HepG2 (cell line): ENCODE results near the gene TUT7. TPM values are rescaled to one million over a fixed set of nuclear protein-coding genes. Genes with fewer than 3 reads are reported as not detected.

Source experiments
- ATAC-seq: fragments of 200-7000 bp; cut with Tn5 transposase; 3 replicates; pipeline ENCODE4 v1.9.1; 2020; ENCODE audit warnings: mild to moderate bottlenecking, moderate library complexity
- BruUV-seq: library from RNA; stranded (reverse); fragments of 400-500 nt; replicated peaks from 2 replicates; lab custom pipeline; 2021; lab: Mats Ljungman, UMichigan
- CTCF ChIA-PET: fragments of 300-600 bp; formaldehyde crosslinking; extraction: SDS; loops from one replicate; lab custom pipeline; 2021; ENCODE audit warnings: low total read pairs, inconsistent platforms, low intra/inter-chr PET ratio; lab: Yijun Ruan, JAX
- POLR2A ChIA-PET: fragments of 350-600 bp; sonication (Branson Sonifier 250); formaldehyde crosslinking; loops from one replicate; lab custom pipeline; 2020; ENCODE audit warnings: antibody characterized with exemption, inconsistent platforms; lab: Yijun Ruan, JAX
- DNase-seq: peaks from one replicate; pipeline ENCODE4 v3.0.0-alpha.2; 2015; ENCODE audit warnings: low spot score
- FAIRE-seq: peaks from 3 replicates; lab custom pipeline; 2011; peaks lifted over from hg19 to GRCh38; lab: Jason Lieb, UNC
- H2AFZ ChIP-seq: one replicate; pipeline ENCODE4 v1.6.1; 2011; ENCODE audit warnings: low read length, inconsistent platforms
- H3K27ac ChIP-seq: fragments of 300-600 bp; 3 replicates; pipeline ENCODE4 v1.8.0; 2011; ENCODE audit warnings: mixed run types, mild to moderate bottlenecking, mixed read lengths, low read length, inconsistent platforms; ENCODE audit not compliant: insufficient read depth; ENCODE audit errors: extremely low read length
- H3K27me3 ChIP-seq, 2 experiments: fragments of 200-600 bp in 1 of 2; 2 replicates in 1 of 2; 3 replicates in 1 of 2; pipeline versions ENCODE4 v1.6.0 to v1.8.0; 2011; ENCODE audit warnings: low read length in 2 of 2, mild to moderate bottlenecking in 2 of 2, moderate library complexity in 2 of 2, inconsistent platforms in 1 of 2; ENCODE audit not compliant: insufficient read depth in 2 of 2, control insufficient read depth in 1 of 2
- H3K36me3 ChIP-seq, 2 experiments: fragments of 200-600 bp in 1 of 2; replicated peaks in 1 of 2; 2 replicates in 1 of 2; 3 replicates in 1 of 2; pipeline versions ENCODE4 v1.5.1 to v1.8.0; 2011; ENCODE audit warnings: low read length in 2 of 2, inconsistent platforms in 1 of 2; ENCODE audit not compliant: insufficient read depth in 2 of 2, control insufficient read depth in 1 of 2
- H3K4me1 ChIP-seq: 2 replicates; pipeline ENCODE4 v1.5.1; 2012; ENCODE audit warnings: low read length, inconsistent platforms; ENCODE audit not compliant: insufficient read depth
- H3K4me2 ChIP-seq: 2 replicates; pipeline ENCODE4 v1.6.0; 2011; ENCODE audit warnings: low read depth, low read length, inconsistent platforms
- H3K4me3 ChIP-seq, 3 experiments: fragments of 200-600 bp in 1 of 3; sonication (generic), shearing (Covaris generic) in 1 of 3; replicated peaks in 1 of 3; 2 replicates each; pipeline ENCODE4 v1.5.1; 2011 to 2016; ENCODE audit warnings: low read length in 3 of 3, inconsistent platforms in 2 of 3, low read depth in 2 of 3, mild to moderate bottlenecking in 2 of 3, control low read depth in 1 of 3, mixed read lengths in 1 of 3; ENCODE audit not compliant: insufficient read depth in 1 of 3
- H3K79me2 ChIP-seq: one replicate; pipeline ENCODE4 v1.6.1; 2011; ENCODE audit warnings: low read length, inconsistent platforms; ENCODE audit not compliant: insufficient read depth
- H3K9ac ChIP-seq: 2 replicates; pipeline ENCODE4 v1.6.0; 2011; ENCODE audit warnings: mild to moderate bottlenecking, low read depth, low read length, inconsistent platforms; ENCODE audit not compliant: insufficient read depth
- H3K9me3 ChIP-seq: 2 replicates; pipeline ENCODE4 v1.5.1; 2012; ENCODE audit warnings: mild to moderate bottlenecking, low read length
- H4K20me1 ChIP-seq: 2 replicates; pipeline ENCODE4 v1.6.0; 2011; ENCODE audit warnings: inconsistent platforms, mild to moderate bottlenecking, low read length, moderate library complexity; ENCODE audit not compliant: insufficient read depth
- GABPB1 ChIP-seq: IDR thresholded peaks from 2 replicates; pipeline ENCODE4 v1.6.1; 2016; ENCODE audit warnings: mild to moderate bottlenecking, missing genetic modification reagents, moderate library complexity, missing compliant biosample characterization
- IRF2 ChIP-seq: IDR thresholded peaks from 2 replicates; pipeline ENCODE4 v1.6.1; 2018; ENCODE audit warnings: missing genetic modification reagents, missing compliant biosample characterization
- KDM4B ChIP-seq: sonication (generic); formaldehyde crosslinking; IDR thresholded peaks from 2 replicates; pipeline ENCODE4 v1.4.0; 2020; ENCODE audit warnings: missing genetic modification reagents
- KMT2B ChIP-seq: IDR thresholded peaks from 2 replicates; pipeline ENCODE4 v1.6.1; 2016; ENCODE audit warnings: missing genetic modification reagents, missing compliant biosample characterization
- MAFK ChIP-seq, 2 experiments: IDR thresholded peaks in 1 of 2; conservative IDR thresholded peaks in 1 of 2; 2 replicates each; pipeline ENCODE4 v1.6.1; 2011; ENCODE audit warnings: improper control_type of control experiment in 2 of 2, low read length in 2 of 2
- ZNF335 ChIP-seq: sonication (generic); formaldehyde crosslinking; IDR thresholded peaks from 2 replicates; pipeline ENCODE4 v1.4.0; 2020; ENCODE audit warnings: missing genetic modification reagents
- ZNF746 ChIP-seq: sonication (generic); formaldehyde crosslinking; IDR thresholded peaks from 2 replicates; pipeline ENCODE4 v1.8.0; 2022; ENCODE audit warnings: mild to moderate bottlenecking, missing genetic modification reagents
- ZSCAN29 ChIP-seq: sonication (generic); formaldehyde crosslinking; conservative IDR thresholded peaks from 2 replicates; pipeline ENCODE4 v1.4.0; 2020; ENCODE audit warnings: mild to moderate bottlenecking, missing genetic modification reagents
- WGBS: methylation state at CpG from one replicate; pipeline ENCODE4 v1.1.6; 2017; ENCODE audit warnings: low lambda C conversion rate; 5-methylcytosine and 5-hydroxymethylcytosine counted together
- in situ Hi-C: cut with HindIII; loops from 2 replicates; pipeline ENCODE4 v1.10.0; 2017; ENCODE audit warnings: low pct_unique_long_range_greater_than_20kb; ENCODE audit not compliant: extremely low pct_ligation_motif_present
- intact Hi-C: fragments of 100-400 bp; cut with micrococcal nuclease; formaldehyde crosslinking; loops from one replicate; pipeline ENCODE4 v1.10.0; 2022; ENCODE audit not compliant: unreplicated experiment
- polyA plus RNA-seq, 8 experiments: library from polyadenylated mRNA; depleted of rRNA in 3 of 8; stranded (reverse) in 7 of 8; unstranded in 1 of 8; fragments of >200 nt; fragmentation: Illumina TruSeq in 4 of 8; extraction: Trizol in 4 of 8; gene quantifications; 2 replicates each; pipeline versions ENCODE4 v1.2.1 to v1.2.3, GENCODE V29; 2011 to 2016; ENCODE audit warnings: low read depth in 4 of 8, missing spikeins in 1 of 8, mixed read lengths in 1 of 8; ENCODE audit not compliant: insufficient read depth in 1 of 8
- total RNA-seq, 5 experiments: library from RNA; depleted of rRNA; stranded (reverse); fragments of >200 nt; fragmentation: Illumina TruSeq; extraction: Trizol; gene quantifications; 2 replicates each; pipeline ENCODE4 v1.2.3, GENCODE V29; 2016; ENCODE audit warnings: low read depth in 1 of 5
- TF ChIP-seq, protein P1 (sequence below): sonication (generic); formaldehyde crosslinking; IDR thresholded peaks from 2 replicates; pipeline ENCODE4 v1.4.0; 2020; ENCODE audit warnings: mild to moderate bottlenecking, missing genetic modification reagents

Gene TUT7
- total and polyA plus RNA-seq, 2 of the 13 experiments (the other 11 are each of a cell fraction or from before 2014, with no cell fraction given), result 12.0 to 19.4 TPM

DNA sequence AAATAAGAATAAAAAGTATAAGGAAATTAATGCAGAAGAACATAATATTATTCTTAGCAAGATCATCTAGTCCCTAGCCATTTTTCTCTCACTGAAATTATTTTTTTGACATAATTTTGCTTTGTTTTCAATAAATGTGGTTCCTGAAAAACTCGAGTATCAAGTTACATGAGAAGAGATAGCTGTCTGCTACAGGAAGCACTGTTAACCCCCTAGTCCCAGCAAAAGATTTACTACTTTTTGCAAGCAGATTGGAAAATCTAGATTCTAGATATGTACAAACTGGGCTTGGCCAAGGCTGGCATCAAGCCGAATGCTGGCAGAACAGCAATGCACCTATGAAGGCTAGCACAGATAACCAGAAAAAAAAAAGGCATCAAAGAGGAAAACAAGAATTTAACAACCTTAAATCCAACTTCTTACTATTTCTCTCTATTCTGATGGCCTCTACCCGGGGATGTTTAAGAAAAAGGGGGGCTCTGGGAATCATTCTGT is 49.9 kb downstream of the TUT7 start (continued):
- TF ChIP-seq ZSCAN29 (no peak), KDM4B (CRISPR knock-in tag) (no peak), ZNF335 (no peak)

DNA sequence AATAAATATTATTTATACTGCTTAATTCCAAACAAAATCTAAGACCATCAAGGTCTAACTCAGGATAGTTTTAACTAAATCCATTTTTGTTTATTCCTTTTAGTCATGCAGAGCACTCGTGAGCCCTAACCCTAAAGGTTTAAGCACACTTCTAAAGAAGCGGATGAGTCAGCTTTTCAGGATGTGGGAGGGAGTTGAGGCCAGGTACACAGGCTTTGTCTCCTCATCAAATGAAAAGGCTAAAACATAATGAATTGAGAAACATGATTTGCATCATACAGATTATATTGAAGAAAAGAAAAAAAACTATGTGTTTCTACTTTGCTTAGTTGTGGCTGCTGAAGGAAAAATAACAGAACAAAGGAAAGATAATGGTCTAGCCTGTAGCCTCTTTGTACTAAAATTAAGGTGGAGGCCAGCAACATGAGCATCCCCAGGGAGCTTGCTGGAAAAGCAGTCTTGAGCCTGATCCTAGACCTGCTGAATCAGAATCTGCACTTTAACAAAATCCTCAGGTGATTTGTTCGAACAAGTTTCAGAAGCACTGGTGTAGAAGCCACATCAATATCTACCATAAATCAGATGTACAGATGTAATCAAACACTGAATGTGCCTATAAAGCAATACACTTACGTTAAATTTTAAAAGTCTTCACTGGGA is 50.8 kb downstream of the TUT7 start:
- BruUV-seq, result no TSS peak
- Histone ChIP-seq H3K4me3 (no peak overlapping the region), H3K4me2 (no peak overlapping the region), H3K9me3 (no peaks in the 10 kb centered on the region), H2AFZ (no peak overlapping the region), H3K27ac (no peak overlapping the region), H4K20me1 (no peaks in the 10 kb centered on the region), H3K27me3 (no peaks in the 10 kb centered on the region), H3K36me3 (peaks cover 19 to 81% of the 10 kb centered on the region in 2 experiments), H3K79me2 (no peaks in the 10 kb centered on the region), H3K4me1 (no peaks in the 10 kb centered on the region), H3K9ac (no peak overlapping the region)
- TF ChIP-seq IRF2, result no peak
- TF ChIP-seq MAFK (conservative IDR thresholded peaks at IDR 0.05 in 1 of 2, IDR thresholded peaks at IDR 0.05 in 1 of 2; ENCODE audit: low read length in 2 of 2), result peak; percentile 12 to 23; a peak in 2 of 4 replicates
- TF ChIP-seq GABPB1, result no peak
- TF ChIP-seq, protein P1, sequence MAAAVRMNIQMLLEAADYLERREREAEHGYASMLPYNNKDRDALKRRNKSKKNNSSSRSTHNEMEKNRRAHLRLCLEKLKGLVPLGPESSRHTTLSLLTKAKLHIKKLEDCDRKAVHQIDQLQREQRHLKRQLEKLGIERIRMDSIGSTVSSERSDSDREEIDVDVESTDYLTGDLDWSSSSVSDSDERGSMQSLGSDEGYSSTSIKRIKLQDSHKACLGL (CRISPR knock-in tag), result no peak
- no peak for TF ChIP-seq ZNF746 (CRISPR knock-in tag)
- no peak for TF ChIP-seq KMT2B (CRISPR knock-in tag)
- no peak for DNase-seq
- intact Hi-C loops (no loop called here), in situ Hi-C loops (no loop called here)
- peak; percentile 15 for FAIRE-seq
- WGBS, result 90% methylated on average over 4 of the region's 4 CpGs
- ChIA-PET POLR2A (no interaction called here), CTCF (no interaction called here)
- no peak for ATAC-seq
